RWPE2 (cell line): Measurements from ENCODE around the gene NOX5.

Experiments
- ATAC-seq: fragments of 200-7000 bp; cut with Tn5 transposase; 3 replicates; pipeline ENCODE4 v1.9.1; 2021; ENCODE audit warnings: low read depth
- DNase-seq: peaks from one replicate; pipeline ENCODE4 v3.0.0-alpha.2; 2020; ENCODE audit warnings: low spot score
- H3K27ac ChIP-seq: fragments of 450-650 bp; 2 replicates; pipeline ENCODE4 v1.5.1; 2017; ENCODE audit warnings: mild to moderate bottlenecking; ENCODE audit not compliant: poor library complexity, severe bottlenecking
- H3K27me3 ChIP-seq: fragments of 250-450 bp; sonication (Bioruptor Pico); 2 replicates; pipeline ENCODE4 v1.5.1; 2021; ENCODE audit warnings: mild to moderate bottlenecking, moderate library complexity; ENCODE audit not compliant: insufficient read depth, poor library complexity, severe bottlenecking
- H3K36me3 ChIP-seq: fragments of 250-450 bp; sonication (Bioruptor Pico); 2 replicates; pipeline ENCODE4 v1.5.1; 2020; ENCODE audit warnings: low read depth, mild to moderate bottlenecking, moderate library complexity
- H3K4me1 ChIP-seq: fragments of 250-450 bp; sonication (Bioruptor Pico); 2 replicates; pipeline ENCODE4 v1.5.1; 2021; ENCODE audit warnings: mild to moderate bottlenecking, moderate library complexity; ENCODE audit not compliant: insufficient read depth, poor library complexity, severe bottlenecking
- H3K4me3 ChIP-seq: fragments of 250-450 bp; sonication (Bioruptor Pico); 2 replicates; pipeline ENCODE4 v1.5.1; 2021; ENCODE audit warnings: mild to moderate bottlenecking, moderate library complexity; ENCODE audit not compliant: severe bottlenecking
- H3K9me3 ChIP-seq: fragments of 250-450 bp; sonication (Bioruptor Pico); 2 replicates; pipeline ENCODE4 v1.5.1; 2021; ENCODE audit warnings: mild to moderate bottlenecking, moderate library complexity; ENCODE audit not compliant: severe bottlenecking
- TF ChIP-seq, protein P1 (sequence below): fragments of 450-650 bp; IDR thresholded peaks from one replicate; pipeline ENCODE4 v1.5.1; 2017; ENCODE audit warnings: mild to moderate bottlenecking, moderate library complexity; ENCODE audit not compliant: poor library complexity, severe bottlenecking

The NOX5 gene

GRCh38 chr15:69107025-69107620, 92.6 kb downstream of the NOX5 start:
- DNase-seq (no peak), ATAC-seq (peak; percentile 88)
- no peaks in the 10 kb centered on the region for H3K36me3 ChIP-seq
- TF ChIP-seq, protein P1, sequence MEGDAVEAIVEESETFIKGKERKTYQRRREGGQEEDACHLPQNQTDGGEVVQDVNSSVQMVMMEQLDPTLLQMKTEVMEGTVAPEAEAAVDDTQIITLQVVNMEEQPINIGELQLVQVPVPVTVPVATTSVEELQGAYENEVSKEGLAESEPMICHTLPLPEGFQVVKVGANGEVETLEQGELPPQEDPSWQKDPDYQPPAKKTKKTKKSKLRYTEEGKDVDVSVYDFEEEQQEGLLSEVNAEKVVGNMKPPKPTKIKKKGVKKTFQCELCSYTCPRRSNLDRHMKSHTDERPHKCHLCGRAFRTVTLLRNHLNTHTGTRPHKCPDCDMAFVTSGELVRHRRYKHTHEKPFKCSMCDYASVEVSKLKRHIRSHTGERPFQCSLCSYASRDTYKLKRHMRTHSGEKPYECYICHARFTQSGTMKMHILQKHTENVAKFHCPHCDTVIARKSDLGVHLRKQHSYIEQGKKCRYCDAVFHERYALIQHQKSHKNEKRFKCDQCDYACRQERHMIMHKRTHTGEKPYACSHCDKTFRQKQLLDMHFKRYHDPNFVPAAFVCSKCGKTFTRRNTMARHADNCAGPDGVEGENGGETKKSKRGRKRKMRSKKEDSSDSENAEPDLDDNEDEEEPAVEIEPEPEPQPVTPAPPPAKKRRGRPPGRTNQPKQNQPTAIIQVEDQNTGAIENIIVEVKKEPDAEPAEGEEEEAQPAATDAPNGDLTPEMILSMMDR: no peak
- H3K9me3 ChIP-seq: no peaks in the 10 kb centered on the region
- peaks cover 8% of the 10 kb centered on the region for H3K4me1 ChIP-seq
- H3K4me3 ChIP-seq: no peak overlapping the region
- H3K27ac ChIP-seq: peak overlapping the region; percentile 1
- H3K27me3 ChIP-seq: no peaks in the 10 kb centered on the region
